GM18502 (cell line): ENCODE results near the gene BHMT2.

Experiments
- ATAC-seq: cut with Tn5 transposase; IDR thresholded peaks from one replicate; pipeline ENCODE4 v1.9.1; 2021; ENCODE audit warnings: mild to moderate bottlenecking; ENCODE audit not compliant: unreplicated experiment, poor library complexity

Gene BHMT2

DNA sequence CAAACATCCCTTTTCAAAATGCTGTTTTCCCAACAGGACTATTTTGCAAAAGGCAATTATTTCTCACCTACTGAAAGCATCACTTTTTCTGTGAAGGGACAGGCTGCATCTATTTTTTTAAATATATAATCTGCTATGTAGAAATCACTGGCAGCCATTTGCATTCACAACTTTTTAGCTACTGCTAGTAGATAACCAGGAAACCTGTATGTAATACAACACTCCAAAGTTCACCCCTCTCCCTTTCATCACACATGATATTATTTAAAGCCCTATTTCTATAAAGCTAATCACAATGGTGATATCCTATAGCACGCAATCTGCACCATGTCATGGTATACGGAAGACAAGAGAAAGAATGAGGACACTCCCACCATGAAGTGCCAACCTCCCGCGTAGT is 9.9 kb upstream of the BHMT2 start:
- no peak for ATAC-seq

DNA sequence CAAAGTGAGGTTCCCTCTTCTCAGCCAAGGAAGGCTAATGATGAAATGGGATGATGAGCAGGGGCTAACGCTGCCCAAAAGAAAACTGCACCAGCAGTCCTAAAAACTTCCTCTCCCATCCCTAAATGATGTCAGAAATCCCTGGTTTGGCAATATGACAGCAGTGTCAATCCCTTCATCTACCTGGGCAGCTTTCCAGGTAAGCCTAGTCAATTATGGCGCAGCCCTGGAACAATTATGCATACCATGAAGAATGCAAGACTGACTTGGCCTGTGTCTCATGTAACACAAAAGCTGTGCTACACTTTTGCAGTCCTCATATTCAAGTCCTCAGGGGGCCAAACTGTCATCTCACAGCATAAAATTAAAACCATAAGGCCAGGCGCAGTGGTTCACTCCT is 7.1 kb upstream of the BHMT2 start:
- no peak for ATAC-seq

DNA sequence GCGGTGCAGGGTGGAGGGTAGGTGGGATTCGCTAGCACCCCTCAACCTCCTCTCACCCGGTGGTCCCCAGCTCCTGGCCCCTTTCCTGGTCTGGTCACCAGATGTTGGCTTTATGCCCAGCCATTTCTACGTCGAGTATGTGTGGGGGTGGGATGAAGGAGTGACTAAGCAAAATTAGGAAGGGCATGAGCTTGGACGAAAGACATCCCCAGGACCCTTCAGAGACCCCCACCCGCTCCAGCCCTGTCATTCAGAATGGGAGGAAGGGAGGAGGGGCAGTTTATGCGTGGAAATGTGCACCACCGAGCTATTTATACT is 742 bp downstream of the BHMT2 start:
- ATAC-seq = no peak

DNA sequence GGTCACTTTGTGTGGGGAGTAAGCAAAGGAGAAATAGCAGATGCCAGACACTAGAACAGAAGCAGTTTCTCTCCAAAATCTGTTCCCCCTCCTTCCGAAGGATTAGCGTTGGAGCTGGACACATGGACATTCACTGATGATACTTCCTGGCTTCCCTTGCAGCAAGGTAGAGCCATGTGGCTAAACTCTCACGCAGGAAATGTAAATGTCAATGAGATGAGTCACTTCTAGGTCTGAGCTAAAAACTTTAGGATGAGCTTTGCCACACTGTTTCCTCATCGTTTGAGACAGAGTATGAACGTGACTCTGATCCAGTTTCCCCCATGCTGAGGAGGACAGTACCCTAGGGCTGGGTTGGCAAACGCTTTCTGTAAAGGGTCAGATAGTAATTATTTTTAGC is 5.1 kb downstream of the BHMT2 start:
- ATAC-seq = no peak

DNA sequence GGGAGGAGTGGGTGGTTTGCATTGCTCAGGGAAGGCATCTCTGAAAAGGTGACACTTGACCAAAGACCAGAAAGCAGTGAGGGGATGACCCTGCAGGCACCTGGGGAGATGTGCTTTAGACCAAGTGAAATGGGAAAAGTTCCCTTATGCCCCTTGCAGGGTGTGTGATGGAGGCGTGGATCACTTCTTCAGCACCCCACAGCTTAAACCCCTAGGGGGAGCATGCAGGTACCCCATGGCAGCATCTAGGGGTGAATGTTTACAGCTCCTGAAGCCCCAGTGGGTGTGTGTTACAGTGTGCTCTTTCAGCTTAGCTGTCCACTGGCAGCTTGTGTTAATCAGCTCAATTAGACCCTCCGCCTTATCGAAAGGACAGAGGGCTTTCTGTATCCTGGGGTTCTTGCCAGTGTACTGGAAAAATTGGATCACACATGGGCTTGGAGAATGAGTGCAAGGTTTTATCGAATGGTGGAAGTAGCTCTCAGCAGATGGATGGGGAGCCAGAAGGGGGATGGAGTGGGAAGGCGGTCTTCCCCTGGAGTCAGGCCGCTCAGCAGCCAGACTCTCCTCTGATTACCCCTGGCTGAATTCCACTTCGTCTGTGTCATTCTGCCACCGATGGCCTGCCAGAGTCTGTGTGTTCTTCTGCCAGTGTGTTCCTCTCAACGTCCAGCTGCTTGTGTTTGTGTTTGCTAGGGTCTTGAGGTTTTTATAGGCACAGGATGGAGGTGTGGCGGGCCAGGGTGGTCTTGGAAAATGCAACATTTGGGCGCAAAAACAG is 6.3 kb downstream of the BHMT2 start:
- ATAC-seq = no peak

DNA sequence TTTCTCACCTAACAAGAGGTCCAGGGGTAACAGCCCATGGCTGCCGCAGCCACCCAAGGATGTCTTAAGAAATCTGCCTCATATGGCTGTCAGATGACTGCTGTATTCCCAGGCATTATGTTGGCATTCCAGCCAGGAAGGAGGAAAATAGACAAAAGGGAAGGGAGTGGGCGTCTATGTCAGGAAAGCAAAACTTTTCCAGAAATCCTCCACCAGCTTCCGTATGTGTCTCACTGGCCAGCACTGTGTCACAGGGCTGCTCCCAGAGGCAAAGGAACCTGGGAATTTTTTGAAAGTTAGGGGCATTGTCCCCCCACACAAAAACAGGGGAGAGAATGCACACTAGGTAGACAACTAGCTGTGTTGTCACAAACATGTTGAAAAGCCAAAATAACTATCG is 7.3 kb downstream of the BHMT2 start:
- no peak for ATAC-seq

DNA sequence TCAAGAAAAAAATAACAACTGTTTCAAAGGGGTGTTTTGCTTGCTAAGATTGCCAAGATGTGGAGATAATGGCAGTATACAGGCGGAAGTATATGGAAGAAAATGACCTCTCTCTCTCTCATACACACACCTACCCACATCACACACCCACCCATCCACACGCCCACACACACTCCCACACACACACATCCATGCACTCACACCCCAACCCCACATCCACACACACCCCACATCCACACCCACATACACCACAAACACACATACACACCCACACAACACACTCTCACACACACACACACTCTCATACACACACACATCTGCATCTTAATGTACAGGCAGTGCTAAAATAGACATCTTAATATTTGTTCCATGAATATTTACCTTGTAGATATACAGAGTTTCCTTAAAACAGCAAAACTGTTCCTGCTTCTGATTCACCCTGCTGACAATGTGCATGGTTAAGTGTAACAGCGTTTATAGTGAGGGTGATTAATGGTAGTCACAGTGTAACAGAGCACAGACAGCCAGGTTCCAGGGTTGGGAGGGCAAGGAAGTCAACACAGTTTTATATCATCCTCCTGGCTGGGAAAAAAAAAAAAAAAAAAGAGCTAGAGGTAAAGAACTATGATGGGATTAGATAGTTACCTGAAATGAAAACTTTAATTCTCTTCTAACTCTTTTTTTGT is 8.3 kb downstream of the BHMT2 start:
- ATAC-seq = no peak

DNA sequence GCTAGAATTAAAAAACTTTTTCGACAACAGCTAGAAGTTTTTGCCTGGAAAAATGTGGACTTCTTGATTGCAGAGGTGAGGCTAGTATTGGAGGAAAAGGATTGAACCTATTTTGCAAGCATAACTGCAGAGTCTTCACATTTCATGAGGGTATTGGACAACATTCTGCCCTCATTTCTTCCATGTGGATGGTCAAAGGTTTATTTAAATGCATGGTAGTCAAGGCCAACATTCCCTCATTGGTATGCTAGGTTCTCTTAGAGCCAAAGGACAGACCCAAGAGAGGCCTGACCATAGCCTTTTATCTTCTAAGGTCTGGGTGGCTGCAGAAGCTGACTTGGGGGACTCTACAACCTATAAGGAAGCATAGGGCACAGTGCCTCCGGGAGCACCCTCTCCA is 11.2 kb downstream of the BHMT2 start:
- ATAC-seq = no peak

DNA sequence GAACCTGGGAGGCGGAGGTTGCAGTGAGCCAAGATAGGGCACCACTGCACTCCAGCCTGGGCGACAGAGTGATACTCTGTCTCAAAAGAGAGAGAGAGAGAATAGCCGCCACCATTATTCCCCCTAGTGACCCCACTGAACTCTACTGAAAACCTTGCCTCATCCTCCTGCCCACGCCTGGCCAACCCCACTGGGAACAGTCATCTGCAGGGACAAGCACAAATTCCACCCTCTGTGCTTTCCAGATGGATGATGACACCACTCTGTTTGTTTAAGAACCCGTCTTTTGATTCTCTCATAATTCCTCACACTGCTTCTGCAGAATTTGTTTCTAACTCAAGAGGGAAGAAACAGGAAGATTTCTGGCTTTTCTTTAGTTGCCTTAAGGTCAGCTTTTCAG is 12.2 kb downstream of the BHMT2 start:
- no peak for ATAC-seq

DNA sequence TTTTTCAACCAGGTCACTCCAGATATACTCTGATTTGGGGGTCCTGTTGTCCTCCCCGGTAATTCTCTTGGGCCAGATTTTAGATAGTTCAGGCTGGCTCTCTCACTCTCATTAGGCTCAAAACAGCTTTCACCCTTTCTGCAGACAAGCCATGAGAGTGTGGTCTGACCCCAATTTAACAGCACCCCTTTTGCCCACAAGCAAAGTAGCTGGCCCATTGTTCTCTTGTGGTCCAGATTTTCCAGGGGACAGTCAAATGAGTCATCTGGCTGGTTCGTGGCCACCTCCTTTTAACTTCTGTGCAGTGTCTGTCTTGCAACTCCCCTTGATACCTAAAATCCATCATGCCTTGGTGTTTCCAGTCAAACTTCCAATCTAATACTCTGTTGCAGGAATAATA is 16.5 kb downstream of the BHMT2 start:
- ATAC-seq = no peak

DNA sequence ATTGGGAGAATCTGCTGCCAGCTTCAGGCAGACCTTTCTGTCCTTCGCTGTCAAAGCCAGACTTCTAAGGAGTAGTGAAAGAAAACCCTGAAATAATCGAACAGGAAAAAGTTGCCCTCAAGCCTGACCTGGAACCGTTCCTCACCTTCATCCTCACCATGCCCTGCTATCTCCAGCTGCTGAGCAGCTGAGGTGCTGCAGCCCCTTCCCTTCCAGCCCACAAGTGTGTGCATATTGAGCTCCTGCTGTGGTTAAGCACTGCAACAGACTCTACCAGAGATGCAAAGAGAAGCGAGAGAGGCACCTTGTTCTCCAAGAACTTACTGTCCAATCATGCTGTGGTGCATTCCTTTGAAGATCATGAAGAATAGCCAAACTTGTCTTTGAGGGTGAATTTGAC is 18.9 kb downstream of the BHMT2 start:
- no peak for ATAC-seq

DNA sequence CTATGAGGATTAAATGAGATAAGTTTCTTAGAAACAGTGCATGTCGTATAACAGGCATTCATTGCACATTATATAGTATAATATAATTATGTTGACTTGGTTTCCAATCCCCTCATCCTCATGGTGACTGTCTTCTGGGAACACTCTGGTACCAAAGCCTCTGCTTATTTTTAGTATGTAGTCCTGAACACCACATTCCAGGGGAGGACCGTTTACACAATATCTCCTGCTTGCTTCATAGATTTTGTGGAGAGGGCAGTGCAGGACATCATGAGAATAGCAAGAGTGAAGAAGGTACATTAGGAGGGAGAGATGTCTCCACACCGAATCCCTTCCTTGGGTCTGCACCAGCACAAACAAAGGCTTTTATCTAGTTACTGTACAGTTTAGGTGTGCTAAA is 21.5 kb downstream of the BHMT2 start:
- ATAC-seq = no peak

DNA sequence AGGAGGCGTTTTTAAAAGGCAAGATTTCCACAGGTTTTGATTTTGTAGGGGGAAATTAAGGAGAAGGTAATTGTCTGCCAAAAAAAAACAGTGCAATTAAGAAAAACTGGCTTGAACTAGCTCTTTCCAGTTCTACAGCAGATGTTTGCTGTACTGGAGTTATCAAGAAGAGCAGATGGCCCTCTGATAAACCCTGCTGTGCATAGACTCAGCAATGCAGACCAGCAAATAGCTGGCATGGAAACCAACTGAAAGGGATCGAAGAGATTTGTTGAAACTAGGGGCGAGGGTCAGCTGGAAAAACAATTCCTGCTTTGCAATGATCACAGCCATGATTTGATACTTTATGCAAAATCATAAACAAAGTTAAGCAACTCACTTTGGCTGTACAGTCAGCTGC is 24.2 kb downstream of the BHMT2 start:
- ATAC-seq = no peak

DNA sequence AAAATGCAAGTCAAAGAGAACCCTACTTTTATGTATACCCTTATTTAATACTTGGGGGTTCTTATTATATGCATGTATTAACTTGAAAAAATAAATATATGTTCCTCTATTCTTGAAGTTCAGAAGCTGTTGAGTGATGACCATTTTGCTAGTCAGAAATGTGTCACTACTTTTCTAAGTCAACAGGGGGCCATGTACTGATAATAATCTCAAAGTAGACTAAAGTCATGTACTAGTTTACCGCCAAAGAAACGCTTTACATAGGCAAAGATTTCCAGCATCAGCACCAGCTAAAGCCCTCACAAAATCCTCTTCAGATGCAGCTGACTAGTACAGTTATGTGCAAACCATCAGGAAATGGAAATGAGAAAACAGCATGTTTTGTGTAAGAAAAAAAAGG is 36.3 kb downstream of the BHMT2 start:
- no peak for ATAC-seq

DNA sequence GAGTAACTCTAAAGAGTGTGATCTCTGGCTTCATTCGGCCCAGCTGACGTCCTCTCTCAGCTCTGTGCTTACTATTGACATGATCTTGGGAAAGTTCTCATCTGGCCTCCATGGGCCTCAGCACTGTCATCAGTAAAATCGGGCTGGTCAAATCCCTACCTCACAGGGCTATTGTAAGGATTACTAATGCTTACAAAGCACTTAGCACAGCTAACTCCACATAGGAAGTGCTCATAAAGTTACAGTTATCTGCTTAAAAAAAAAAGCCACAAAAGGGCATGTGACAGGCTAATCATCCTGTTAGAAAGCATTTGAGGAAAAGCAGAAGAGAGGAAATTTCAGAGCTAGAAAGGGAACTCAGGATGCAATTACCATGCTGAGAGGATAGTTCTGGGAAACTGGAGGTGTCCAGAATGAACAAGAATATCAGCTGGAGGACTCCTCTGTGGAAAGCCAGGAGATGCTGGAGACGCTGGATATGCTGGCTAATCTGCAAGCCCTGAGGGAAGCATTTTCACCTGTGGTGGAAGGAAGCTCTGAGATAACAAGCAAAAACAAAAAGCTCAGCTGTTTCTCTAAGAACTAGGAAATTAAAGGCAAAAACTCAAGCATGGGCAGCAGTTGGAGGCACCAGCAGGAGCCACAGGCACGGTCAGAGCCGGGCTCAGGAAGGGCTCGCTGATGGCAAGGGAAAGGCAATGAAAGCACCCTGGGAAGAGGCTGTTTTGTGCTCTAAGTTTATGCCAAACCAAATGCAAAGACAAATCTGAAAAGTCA is 37.6 kb downstream of the BHMT2 start:
- no peak for ATAC-seq

DNA sequence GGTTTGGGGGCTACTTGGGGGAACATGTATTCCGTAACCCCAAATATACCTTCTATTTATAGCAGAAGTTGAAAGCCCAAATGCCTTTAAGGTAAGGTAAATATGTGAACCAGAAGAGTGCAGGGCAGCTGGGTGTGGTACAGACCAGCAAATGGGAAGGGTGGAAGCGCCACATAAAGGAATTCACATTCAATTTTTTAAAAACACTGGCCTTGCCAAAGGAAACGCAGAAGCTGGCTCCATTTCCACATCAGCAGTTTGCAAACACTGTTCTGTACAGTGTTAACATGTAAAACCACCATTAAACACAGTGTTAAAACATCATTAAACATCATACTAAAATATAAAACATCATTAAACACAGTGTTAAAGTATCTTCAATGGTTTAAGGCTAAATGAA is 38.5 kb downstream of the BHMT2 start:
- no peak for ATAC-seq

DNA sequence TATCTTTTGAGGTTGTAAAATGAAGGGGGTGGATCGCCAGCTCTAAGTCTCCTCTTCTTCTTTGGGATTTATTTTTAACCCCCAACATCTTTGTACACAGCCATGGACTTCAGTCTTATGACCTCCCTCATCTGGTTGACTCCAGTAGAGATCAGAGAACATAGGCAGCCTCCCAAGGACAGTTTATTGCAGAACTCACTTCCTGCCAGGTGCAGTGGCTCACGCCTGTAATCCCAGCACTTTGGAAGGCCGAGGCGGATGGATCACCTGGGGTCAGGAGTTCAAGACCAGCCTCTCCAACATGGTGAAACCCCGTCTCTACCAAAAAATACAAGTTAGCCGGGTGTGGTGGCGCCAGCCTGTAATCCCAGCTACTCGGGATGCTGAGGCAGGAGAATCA is 39.2 kb downstream of the BHMT2 start:
- ATAC-seq = no peak

DNA sequence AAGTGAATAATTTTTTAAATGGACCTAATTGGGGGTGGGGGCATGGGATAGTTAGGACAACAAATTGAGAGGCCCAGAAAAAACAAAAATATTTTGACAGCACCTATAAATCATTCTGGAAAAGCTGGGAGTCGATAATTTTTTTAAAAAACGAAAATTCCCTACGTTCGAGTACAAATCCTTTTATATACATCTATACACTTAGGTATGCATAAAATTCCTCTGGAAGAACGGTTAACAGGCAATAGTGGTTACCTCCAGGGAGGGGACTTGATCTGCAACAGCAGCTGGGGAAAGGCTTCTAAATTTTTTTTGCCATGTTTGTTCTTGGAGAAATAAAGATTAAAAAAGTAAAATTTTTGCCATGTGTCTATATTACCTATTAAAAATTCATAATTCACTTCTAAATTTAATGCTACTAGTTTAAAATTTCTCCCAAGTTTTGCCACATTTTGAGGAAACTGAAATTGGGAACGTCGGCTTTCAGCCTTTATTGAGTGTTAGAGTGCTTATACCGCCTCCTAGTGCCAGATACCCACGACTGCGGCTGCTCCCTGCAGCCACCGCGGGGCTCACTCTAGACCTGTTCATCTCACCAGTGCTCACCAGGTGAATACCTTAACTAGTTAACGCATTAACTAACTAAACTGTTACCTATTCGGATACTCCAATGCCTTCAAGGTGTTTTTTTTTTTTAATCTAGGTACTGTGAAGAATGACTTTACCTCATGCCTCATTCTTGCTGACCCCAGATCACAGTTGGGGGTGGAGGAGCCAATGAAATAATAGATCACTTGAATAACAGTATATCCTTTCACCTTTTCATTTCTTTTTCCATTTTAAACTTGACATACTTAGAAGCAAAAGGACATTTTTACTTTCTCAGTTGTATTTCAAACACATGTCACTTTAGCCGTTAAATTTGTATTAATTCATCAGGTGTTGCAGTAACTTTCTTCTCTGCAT is 40.2 kb downstream of the BHMT2 start:
- no peak for ATAC-seq

DNA sequence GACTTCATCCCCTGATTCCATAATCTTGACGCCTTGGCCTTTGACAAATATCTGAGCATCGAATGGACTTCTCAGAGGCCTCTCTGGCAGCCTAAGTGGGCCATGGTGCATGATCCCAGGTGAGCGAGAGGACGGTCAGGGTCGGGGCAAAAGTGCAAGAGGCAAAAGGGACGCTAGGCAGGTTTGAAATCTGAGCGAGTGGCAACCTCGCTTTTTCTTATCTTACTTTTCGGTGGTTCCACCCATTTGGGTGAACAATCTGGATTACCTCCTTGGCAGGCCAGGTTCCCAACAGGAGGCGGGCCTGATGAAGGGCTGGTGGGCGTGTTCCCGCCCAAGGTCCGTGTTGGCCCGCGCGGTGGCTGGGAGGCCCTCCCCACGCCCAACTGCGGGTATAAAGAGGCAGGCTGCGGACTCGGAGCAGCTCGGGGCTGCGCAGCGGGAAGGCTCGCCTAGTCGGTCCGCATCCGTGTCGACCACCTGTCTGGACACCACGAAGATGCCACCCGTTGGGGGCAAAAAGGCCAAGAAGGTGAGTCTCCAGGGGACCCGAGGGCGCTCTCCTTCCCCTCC is 41.9 kb downstream of the BHMT2 start, which contains the start of gene BHMT:
BHMT (plus strand) TSS at position 423 of the 573 bp plus-strand sequence; CDS start at position 500, 77 bp downstream.
- ATAC-seq = no peak
